Embryonic facial prominence (tissue), 1 donor: ENCODE measurements around the gene PDCD1.
"Not testable (repeated sequence)": the region's sequence is repeated elsewhere in the genome, so short reads cannot be mapped to it uniquely, and the experiment has no call there.

Source experiments
- DNase-seq: peaks from one replicate; pipeline ENCODE4 v3.0.0-alpha.2; 2016; ENCODE audit errors: extremely low spot score

Gene PDCD1

DNA sequence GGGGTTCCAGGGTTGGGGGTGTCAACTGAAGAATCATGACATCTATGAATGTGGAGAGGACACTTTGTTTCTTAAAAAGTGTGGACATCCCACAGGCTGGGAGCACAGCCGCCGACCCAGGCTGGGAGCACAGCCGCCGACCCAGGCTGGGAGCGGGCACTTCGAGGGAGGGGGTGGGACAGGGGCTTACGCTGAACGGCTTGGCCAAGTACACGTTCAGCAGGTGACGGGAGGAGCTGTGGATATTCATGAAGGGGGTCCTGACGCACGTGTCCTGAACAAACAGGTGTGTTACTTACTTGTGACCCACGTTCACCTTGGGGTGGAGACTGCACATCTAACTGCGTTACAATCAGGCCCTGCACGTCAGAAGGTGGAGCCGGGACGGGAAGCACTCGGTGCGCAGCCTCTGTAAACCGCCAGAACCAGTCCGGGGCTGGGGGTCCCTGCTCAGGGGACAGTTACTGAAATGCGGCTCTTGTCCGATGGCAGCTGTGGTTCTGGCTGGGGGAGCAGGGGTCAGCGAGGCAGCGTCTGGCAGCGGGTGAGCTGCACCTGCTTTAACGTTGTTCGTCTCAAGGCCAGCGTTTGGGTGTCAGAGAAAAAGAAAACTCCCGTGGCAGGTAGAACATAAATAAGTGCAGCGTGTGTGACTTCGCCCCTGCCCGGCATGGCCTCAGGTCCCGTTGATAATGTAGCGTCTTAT lies 58.3 kb downstream of the PDCD1 start:
- not testable (repeated sequence) for DNase-seq
